Lung (tissue), 12 donors: ENCODE results near the gene FDXR. TPM values are rescaled to one million over a fixed set of nuclear protein-coding genes. Genes with fewer than 3 reads are reported as not detected.

Experiments
- ATAC-seq: fragments of 200-7000 bp; cut with Tn5 transposase; one replicate; pipeline ENCODE4 v1.9.1; 2020; ENCODE audit warnings: moderate number of reproducible peaks; ENCODE audit not compliant: insufficient read depth, low FRiP score
- DNase-seq, 3 donors: peaks; one replicate each; pipeline ENCODE4 v3.0.0-alpha.2; 2013 to 2017
- H3K27ac ChIP-seq, 2 donors: one replicate each; pipeline ENCODE4 v1.5.1; 2013; ENCODE audit warnings: mild to moderate bottlenecking in 2 of 2, moderate library complexity in 2 of 2, control low read depth in 1 of 2, inconsistent platforms in 1 of 2, low read depth in 1 of 2, low read length in 1 of 2
- H3K27me3 ChIP-seq, 3 donors: one replicate each; pipeline ENCODE4 v1.5.1; 2013; ENCODE audit warnings: low read length in 2 of 3; ENCODE audit not compliant: control insufficient read depth in 3 of 3, insufficient read depth in 3 of 3
- H3K36me3 ChIP-seq, 4 donors: one replicate each; pipeline ENCODE4 v1.5.1; 2013; ENCODE audit warnings: low read length in 4 of 4, mild to moderate bottlenecking in 1 of 4, moderate library complexity in 1 of 4; ENCODE audit not compliant: control insufficient read depth in 4 of 4, insufficient read depth in 4 of 4
- H3K4me1 ChIP-seq, 5 donors: one replicate each; pipeline ENCODE4 v1.5.1; 2013; ENCODE audit warnings: low read length in 5 of 5, mild to moderate bottlenecking in 2 of 5, moderate library complexity in 1 of 5; ENCODE audit not compliant: control insufficient read depth in 5 of 5, insufficient read depth in 5 of 5
- H3K4me3 ChIP-seq: one replicate; pipeline ENCODE4 v1.5.1; 2013; ENCODE audit warnings: mild to moderate bottlenecking, control low read depth, moderate library complexity
- H3K9ac ChIP-seq, 2 donors: one replicate each; pipeline ENCODE4 v1.5.1; 2013; ENCODE audit warnings: low read length in 2 of 2, control low read depth in 1 of 2; ENCODE audit not compliant: insufficient read depth in 1 of 2
- H3K9me3 ChIP-seq, 4 donors: one replicate each; pipeline ENCODE4 v1.5.1; 2013; ENCODE audit warnings: low read length in 3 of 4, mild to moderate bottlenecking in 1 of 4, moderate library complexity in 1 of 4; ENCODE audit not compliant: control insufficient read depth in 4 of 4, insufficient read depth in 3 of 4
- CTCF ChIP-seq: IDR thresholded peaks from 2 replicates; pipeline ENCODE4 v1.5.1; 2012; ENCODE audit warnings: mild to moderate bottlenecking; ENCODE audit errors: control extremely low read depth, extremely low read depth
- WGBS, 2 donors: extraction: QIAGEN DNeasy Blood & Tissue Kit; methylation state at CpG; one replicate each; pipeline ENCODE4 v1.1.7; 2013; 5-methylcytosine and 5-hydroxymethylcytosine counted together
- polyA plus RNA-seq, 2 donors: library from polyadenylated mRNA; stranded (reverse); fragments of 200-250 nt; gene quantifications; one replicate each; pipeline ENCODE4 v1.2.1, GENCODE V29; 2013
- total RNA-seq, 2 donors: library from RNA; depleted of rRNA in 1 of 2; stranded (reverse); fragments of >200 nt in 1 of 2; gene quantifications; one replicate each; pipeline ENCODE4 v1.2.1, GENCODE V29; 2014 to 2021
- donor health status: control.
- donor health status: control.
- donor health status: Bipolar disorder and iron deficiency.
- donor health status: healthy.
- donor health status: DM: yes; HTN: yes; CAD: no.

The FDXR gene
- total and polyA plus RNA-seq, 4 donors = 7.8 to 17.5 (median 10.7) TPM

GRCh38 chr17:74839990-74840852, 32.6 kb downstream of the FDXR start:
- Histone ChIP-seq H3K4me1 (peaks cover 4 to 23% (median 12%) of the 10 kb centered on the region in 5 donors), H3K4me3 (no peak overlapping the region), H3K36me3 (peaks cover 0 to 22% (median 0%) of the 10 kb centered on the region in 4 donors), H3K9ac (peak overlapping the region in 1 of 2 donors; percentile 40), H3K27me3 (peaks cover 0 to 10% (median 6%) of the 10 kb centered on the region in 3 donors), H3K27ac (no peak overlapping the region), H3K9me3 (no peaks in the 10 kb centered on the region)
- ATAC-seq (no peak), DNase-seq (no peak)
- no peak for TF ChIP-seq CTCF
- 72 to 75% methylated on average over 6 of the region's 7 CpGs for WGBS, 2 donors

- peaks cover 4 to 21% (median 12%) of the 10 kb centered on the region in 5 donors for H3K4me1 ChIP-seq
- H3K27ac ChIP-seq = no peak overlapping the region
- no peak for DNase-seq
- H3K9ac ChIP-seq = no peak overlapping the region
- no peak overlapping the region for H3K4me3 ChIP-seq
- ATAC-seq = no peak
- 92 to 94% methylated on average over 9 of the region's 9 CpGs for WGBS, 2 donors
- H3K36me3 ChIP-seq = peaks cover 0 to 24% (median 0%) of the 10 kb centered on the region in 4 donors
- H3K27me3 ChIP-seq = peaks cover 0 to under 1% (median 0%) of the 10 kb centered on the region in 3 donors
- H3K9me3 ChIP-seq = no peaks in the 10 kb centered on the region
- TF ChIP-seq CTCF = no peak
Observed at GRCh38 chr17:74838274-74838673, 34.5 kb downstream of the FDXR start.

GRCh38 chr17:74836691-74837467, 35.9 kb downstream of the FDXR start:
- Histone ChIP-seq H3K4me3 (no peak overlapping the region), H3K9ac (no peak overlapping the region), H3K9me3 (no peaks in the 10 kb centered on the region), H3K27me3 (no peaks in the 10 kb centered on the region), H3K27ac (no peak overlapping the region), H3K4me1 (peaks cover 4 to 15% (median 12%) of the 10 kb centered on the region in 5 donors), H3K36me3 (peaks cover 0 to 24% (median 0%) of the 10 kb centered on the region in 4 donors)
- ATAC-seq (no peak), DNase-seq (no peak)
- WGBS, 2 donors = 96 to 97% methylated on average over 19 of the region's 19 CpGs
- TF ChIP-seq CTCF = no peak
